ENCODE measurements around the gene MYH7. TPM values are rescaled to one million over a fixed set of nuclear protein-coding genes. Genes with fewer than 3 reads are reported as not detected.

MYH7 gene
- total and polyA plus RNA-seq, 8 donors: 0.19 to 6.3 (median 0.40) TPM

- H3K27me3 ChIP-seq: no peaks in the 10 kb centered on the region
- DNase-seq (no peak), FAIRE-seq (no peak), ATAC-seq (no peak)
- no peak overlapping the region for H3K4me3 ChIP-seq
- no peaks in the 10 kb centered on the region for H3K4me1 ChIP-seq
- H3K9me3 ChIP-seq: no peaks in the 10 kb centered on the region
- H3K27ac ChIP-seq: no peak overlapping the region
- 57 to 61% methylated on average over 4 of the region's 4 CpGs for WGBS, 2 donors
- H3K36me3 ChIP-seq: no peaks in the 10 kb centered on the region
- intact Hi-C loops (cut with DNase I): no loop called here
- TF ChIP-seq CTCF (IDR thresholded peaks at IDR 0.05): no peak
Observed at GRCh38 chr14:23406244-23406643, 29.2 kb downstream of the MYH7 start.

GRCh38 chr14:23405516-23406025, 29.9 kb downstream of the MYH7 start:
- Histone ChIP-seq H3K4me3 (no peak overlapping the region), H3K27me3 (no peaks in the 10 kb centered on the region), H3K9me3 (no peaks in the 10 kb centered on the region), H3K36me3 (no peaks in the 10 kb centered on the region), H3K4me1 (no peaks in the 10 kb centered on the region), H3K27ac (no peak overlapping the region)
- intact Hi-C loops (cut with DNase I): no loop called here
- WGBS, 2 donors: 85 to 87% methylated on average over 13 of the region's 13 CpGs
- FAIRE-seq: no peak
- no peak for TF ChIP-seq CTCF (IDR thresholded peaks at IDR 0.05)
- ATAC-seq: no peak
- no peak for DNase-seq

GRCh38 chr14:23405096-23405495, 30.4 kb downstream of the MYH7 start:
- Histone ChIP-seq H3K27me3 (no peaks in the 10 kb centered on the region), H3K9me3 (no peaks in the 10 kb centered on the region), H3K36me3 (no peaks in the 10 kb centered on the region), H3K4me3 (no peak overlapping the region), H3K4me1 (no peaks in the 10 kb centered on the region), H3K27ac (no peak overlapping the region)
- DNase-seq: no peak
- TF ChIP-seq CTCF (IDR thresholded peaks at IDR 0.05): no peak
- intact Hi-C loops (cut with DNase I): no loop called here
- no peak for ATAC-seq
- WGBS, 2 donors: 62 to 73% methylated on average over 10 of the region's 10 CpGs
- FAIRE-seq: no peak

- Histone ChIP-seq H3K27me3 (no peaks in the 10 kb centered on the region), H3K9me3 (no peaks in the 10 kb centered on the region), H3K27ac (no peak overlapping the region), H3K4me1 (no peaks in the 10 kb centered on the region), H3K4me3 (no peak overlapping the region), H3K36me3 (no peaks in the 10 kb centered on the region)
- 73 to 78% methylated on average over 11 to 14 of the region's 14 CpGs for WGBS, 2 donors
- ATAC-seq (no peak), FAIRE-seq (no peak), DNase-seq (no peak)
- intact Hi-C loops (cut with DNase I): no loop called here
- TF ChIP-seq CTCF (IDR thresholded peaks at IDR 0.05): no peak
Observed at GRCh38 chr14:23404331-23404900, 31.0 kb downstream of the MYH7 start.

GRCh38 chr14:23403908-23404307, 31.6 kb downstream of the MYH7 start:
- no peaks in the 10 kb centered on the region for H3K9me3 ChIP-seq
- no peak overlapping the region for H3K27ac ChIP-seq
- TF ChIP-seq CTCF (IDR thresholded peaks at IDR 0.05): no peak
- 55 to 68% methylated on average over 4 of the region's 4 CpGs for WGBS, 2 donors
- ATAC-seq (no peak), FAIRE-seq (no peak), DNase-seq (no peak)
- no peaks in the 10 kb centered on the region for H3K4me1 ChIP-seq
- H3K36me3 ChIP-seq: no peaks in the 10 kb centered on the region
- intact Hi-C loops (cut with DNase I): no loop called here
- no peak overlapping the region for H3K4me3 ChIP-seq
- no peaks in the 10 kb centered on the region for H3K27me3 ChIP-seq
